GM12878 (cell line): Measurements from ENCODE around the gene LRP8. TPM values are rescaled to one million over a fixed set of nuclear protein-coding genes. Genes with fewer than 3 reads are reported as not detected.
A peak's percentile ranks its signal among the peaks of the same experiment; 100 is the strongest.

Experiments used
- ATAC-seq: fragments of 200-7000 bp; cut with Tn5 transposase; 3 replicates; pipeline ENCODE4 v1.9.1; 2020; ENCODE audit warnings: mild to moderate bottlenecking, moderate library complexity
- BruUV-seq: library from RNA; stranded (reverse); fragments of 400-500 nt; replicated peaks from 2 replicates; lab custom pipeline; 2021; lab: Mats Ljungman, UMichigan
- CTCF ChIA-PET: fragments of 300-600 bp; sonication (Branson Sonifier 250); formaldehyde crosslinking; extraction: SDS; loops from one replicate; lab custom pipeline; 2021; ENCODE audit warnings: inconsistent platforms; lab: Yijun Ruan, JAX
- POLR2A ChIA-PET: fragments of 350-600 bp; formaldehyde crosslinking; extraction: SDS; loops from one replicate; lab custom pipeline; 2021; ENCODE audit warnings: inconsistent platforms; lab: Charles Lee
- RAD21 ChIA-PET: fragments of 300-600 bp; sonication (Branson Sonifier 250); formaldehyde crosslinking; loops from one replicate; lab custom pipeline; 2023; ENCODE audit warnings: antibody characterized with exemption; ENCODE audit not compliant: unreplicated experiment; lab: Charles Lee
- SMC1A ChIA-PET: fragments of 300-600 bp; sonication (Branson Sonifier 250); formaldehyde crosslinking; loops from one replicate; lab custom pipeline; 2023; ENCODE audit not compliant: unreplicated experiment, uncharacterized antibody; lab: Charles Lee
- DNase-seq: peaks from one replicate; pipeline ENCODE4 v3.0.0-alpha.2; 2011; ENCODE audit warnings: low read depth, low spot score
- FAIRE-seq: peaks from 3 replicates; lab custom pipeline; 2011; peaks lifted over from hg19 to GRCh38; lab: Jason Lieb, UNC
- H2AFZ ChIP-seq: 2 replicates; pipeline ENCODE4 v1.6.0; 2011; ENCODE audit warnings: low read depth, low read length, control low read depth; ENCODE audit not compliant: control insufficient read depth
- H3K27ac ChIP-seq: 2 replicates; pipeline ENCODE4 v1.5.1; 2011; ENCODE audit warnings: control low read depth; ENCODE audit not compliant: control insufficient read depth, insufficient read depth
- H3K27me3 ChIP-seq, 2 experiments: replicated peaks in 1 of 2; 2 replicates each; pipeline versions ENCODE4 v1.6.0 to v1.6.1; 2011; ENCODE audit warnings: low read length in 1 of 2; ENCODE audit not compliant: control insufficient read depth in 2 of 2, insufficient read depth in 2 of 2
- H3K36me3 ChIP-seq, 2 experiments: 2 replicates each; pipeline ENCODE4 v1.5.1; 2011; ENCODE audit warnings: low read length in 1 of 2; ENCODE audit not compliant: control insufficient read depth in 2 of 2, insufficient read depth in 2 of 2
- H3K4me1 ChIP-seq: 2 replicates; pipeline ENCODE4 v1.6.1; 2011; ENCODE audit warnings: mild to moderate bottlenecking, low read length, moderate library complexity, mixed read lengths; ENCODE audit not compliant: control insufficient read depth, insufficient read depth
- H3K4me2 ChIP-seq: 2 replicates; pipeline ENCODE4 v1.6.0; 2011; ENCODE audit warnings: control low read depth; ENCODE audit not compliant: control insufficient read depth, insufficient read depth
- H3K4me3 ChIP-seq: fragments of 200-600 bp; sonication (generic); 2 replicates; pipeline ENCODE4 v1.5.1; 2016
- H3K79me2 ChIP-seq: 2 replicates; pipeline ENCODE4 v1.6.0; 2011; ENCODE audit warnings: low read length; ENCODE audit not compliant: control insufficient read depth, insufficient read depth
- H3K9ac ChIP-seq: 2 replicates; pipeline ENCODE4 v1.8.0; 2011; ENCODE audit warnings: low read length, control low read depth, mixed read lengths; ENCODE audit not compliant: control insufficient read depth, insufficient read depth
- H3K9me3 ChIP-seq: replicated peaks from 3 replicates; pipeline ENCODE4 v1.5.1; 2011; ENCODE audit warnings: mild to moderate bottlenecking, low read length; ENCODE audit not compliant: control insufficient read depth, insufficient read depth
- H4K20me1 ChIP-seq: 2 replicates; pipeline ENCODE4 v1.6.0; 2011; ENCODE audit not compliant: control insufficient read depth, insufficient read depth
- BRCA1 ChIP-seq: IDR thresholded peaks from 2 replicates; pipeline ENCODE4 v1.6.1; 2011; ENCODE audit warnings: low read depth, low read length, improper control_type of control experiment
- CBX3 ChIP-seq: fragments of 200-600 bp; sonication (generic); IDR thresholded peaks from 2 replicates; pipeline ENCODE4 v1.6.1; 2016; ENCODE audit warnings: low read depth, borderline replicate concordance
- CBX5 ChIP-seq: sonication (generic); IDR thresholded peaks from 2 replicates; pipeline ENCODE4 v1.6.1; 2016; ENCODE audit warnings: low read depth, moderate library complexity, mild to moderate bottlenecking, inconsistent platforms
- HDGF ChIP-seq: fragments of 450-650 bp; IDR thresholded peaks from 2 replicates; pipeline ENCODE4 v1.6.1; 2016; ENCODE audit warnings: antibody characterized with exemption
- IRF4 ChIP-seq: IDR thresholded peaks from 2 replicates; pipeline ENCODE4 v1.6.1; 2011; ENCODE audit warnings: low read depth, low read length
- JUND ChIP-seq: IDR thresholded peaks from 2 replicates; pipeline ENCODE4 v1.6.1; 2012; ENCODE audit warnings: low read depth, mild to moderate bottlenecking, low read length, improper control_type of control experiment, moderate library complexity
- MXI1 ChIP-seq: fragments of 150-350 bp; IDR thresholded peaks from 2 replicates; pipeline ENCODE4 v1.6.1; 2011; ENCODE audit warnings: low read depth, mild to moderate bottlenecking, inconsistent platforms, low read length, improper control_type of control experiment
- NFXL1 ChIP-seq: fragments of 450-650 bp; IDR thresholded peaks from 2 replicates; pipeline ENCODE4 v1.6.1; 2017; ENCODE audit warnings: antibody characterized with exemption, mild to moderate bottlenecking, borderline replicate concordance
- NR2C1 ChIP-seq: fragments of 450-650 bp; IDR thresholded peaks from 2 replicates; pipeline ENCODE4 v1.6.1; 2017; ENCODE audit warnings: antibody characterized with exemption, mild to moderate bottlenecking, moderate library complexity
- NRF1 ChIP-seq: conservative IDR thresholded peaks from 2 replicates; pipeline ENCODE4 v1.6.1; 2011; ENCODE audit warnings: mild to moderate bottlenecking, low read depth, low read length, improper control_type of control experiment
- POU2F2 ChIP-seq: IDR thresholded peaks from 3 replicates; pipeline ENCODE4 v1.6.1; 2011; ENCODE audit warnings: low read depth, mild to moderate bottlenecking, low read length, borderline replicate concordance
- SIN3A ChIP-seq: IDR thresholded peaks from 2 replicates; pipeline ENCODE4 v1.6.1; 2012; ENCODE audit warnings: low read depth, low read length, improper control_type of control experiment
- SMAD5 ChIP-seq: IDR thresholded peaks from 2 replicates; pipeline ENCODE4 v1.6.1; 2016; ENCODE audit warnings: antibody characterized with exemption, low read depth
- SPI1 ChIP-seq: IDR thresholded peaks from 2 replicates; pipeline ENCODE4 v1.6.1; 2011; ENCODE audit warnings: low read depth, mild to moderate bottlenecking, low read length, moderate library complexity, borderline replicate concordance; ENCODE audit not compliant: insufficient read depth
- SREBF1 ChIP-seq: IDR thresholded peaks from 2 replicates; pipeline ENCODE4 v1.6.1; 2012; ENCODE audit warnings: mild to moderate bottlenecking, low read length
- WGBS: methylation state at CpG from one replicate; pipeline ENCODE4 v1.1.6; 2016; ENCODE audit warnings: low lambda C conversion rate; ENCODE audit not compliant: insufficient replicate concordance, insufficient coverage; ENCODE audit errors: missing lambda C conversion rate; 5-methylcytosine and 5-hydroxymethylcytosine counted together
- in situ Hi-C: fragments of 300-500 bp; cut with MboI; formaldehyde crosslinking; loops from 9 replicates; pipeline ENCODE4 v1.14.3; 2018; ENCODE audit warnings: mixed read lengths
- intact Hi-C: fragments of 100-400 bp; cut with micrococcal nuclease; formaldehyde crosslinking; loops from one replicate; pipeline ENCODE4 v1.14.2; 2022; ENCODE audit not compliant: unreplicated experiment
- polyA plus RNA-seq, 11 experiments: library from polyadenylated mRNA; depleted of rRNA in 4 of 11; unstranded in 6 of 11; stranded (reverse) in 5 of 11; fragments of >200 nt; fragmentation: Nextera tagmentation in 4 of 11; fragmentation: Illumina TruSeq in 1 of 11; extraction: Ambion mirVana in 4 of 11; extraction: Trizol in 1 of 11; gene quantifications; 1 replicate in 1 of 11; 2 replicates in 10 of 11; pipeline versions ENCODE4 v1.2.1 to v1.2.3, GENCODE V29; 2011 to 2016; ENCODE audit warnings: inconsistent platforms in 2 of 11, missing spikeins in 2 of 11, low read depth in 1 of 11
- total RNA-seq, 4 experiments: library from RNA; depleted of rRNA in 3 of 4; stranded (reverse); fragments of >200 nt in 3 of 4; fragmentation: Illumina TruSeq in 1 of 4; extraction: Trizol in 1 of 4; gene quantifications; 2 replicates each; pipeline versions ENCODE4 v1.2.1 to v1.2.3, GENCODE V29; 2013 to 2021
- TF ChIP-seq, protein P1 (sequence below): fragments of 450-650 bp; IDR thresholded peaks from 2 replicates; pipeline ENCODE4 v1.6.1; 2017; ENCODE audit warnings: antibody characterized with exemption, mild to moderate bottlenecking, moderate library complexity
- TF ChIP-seq, protein P2 (sequence below): fragments of 450-650 bp; IDR thresholded peaks from 2 replicates; pipeline ENCODE4 v1.6.1; 2017; ENCODE audit warnings: low read depth, mild to moderate bottlenecking, moderate library complexity

LRP8 gene
- total and polyA plus RNA-seq, 10 of the 15 experiments (the other 5 are each of a cell fraction or from before 2014, with no cell fraction given), result 2.8 to 40.5 (median 22.3) TPM

DNA sequence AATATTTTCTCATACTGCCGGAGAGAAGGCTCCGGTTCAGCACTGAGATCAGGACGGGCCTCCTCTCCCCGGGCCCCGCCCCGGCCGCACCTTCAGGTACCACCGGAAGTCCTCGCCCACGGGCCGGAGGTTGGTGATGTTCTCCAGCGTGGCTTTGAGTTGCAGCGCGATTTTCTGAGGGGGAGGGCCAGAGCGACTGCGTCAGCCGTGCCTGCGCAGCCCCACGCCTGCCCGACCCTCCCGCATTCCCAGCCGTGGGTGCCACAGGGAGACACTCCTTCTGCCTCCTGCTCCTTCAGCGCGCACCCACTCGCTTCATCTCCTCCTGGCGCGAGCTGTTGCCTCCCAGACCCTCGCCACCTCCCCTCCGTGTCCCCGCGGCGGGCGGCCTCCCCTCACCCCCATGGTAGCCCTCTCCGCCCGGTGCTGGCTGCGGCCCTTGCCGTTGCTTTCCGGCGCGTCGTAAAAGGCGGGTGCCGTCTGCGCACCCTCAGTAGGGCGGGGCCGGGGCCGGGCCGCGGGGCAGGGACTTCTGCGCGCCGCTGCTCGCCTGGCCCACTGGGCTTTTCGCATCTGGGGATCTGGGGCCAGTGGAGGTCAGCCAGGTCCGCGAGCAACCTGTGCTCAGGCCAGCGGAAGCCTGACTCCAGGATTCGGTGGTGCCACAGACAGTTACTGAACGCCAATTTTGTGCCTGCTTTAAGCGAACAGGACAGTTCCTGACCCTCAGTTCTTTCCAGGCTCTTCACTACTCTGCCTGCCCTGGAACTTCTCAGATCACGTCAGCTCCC, 107.5 kb downstream of the LRP8 start, which contains the start of gene CZIB (continued):
- TF ChIP-seq BRCA1 (0 out of 2 replicates have a peak, but pooled peaks have one; percentile 5), SIN3A (no peak; the same call in 1 of the 2 replicates), HDGF (peak; percentile 97), MXI1 (no peak), POU2F2 (peak; percentile 63; the same call in 2 of the 3 replicates), IRF4 (peak; percentile 65; the same call in 1 of the 2 replicates), NFXL1 (no peak), CBX5 (no peak), NRF1 (peak; percentile 46), JUND (no peak)

DNA sequence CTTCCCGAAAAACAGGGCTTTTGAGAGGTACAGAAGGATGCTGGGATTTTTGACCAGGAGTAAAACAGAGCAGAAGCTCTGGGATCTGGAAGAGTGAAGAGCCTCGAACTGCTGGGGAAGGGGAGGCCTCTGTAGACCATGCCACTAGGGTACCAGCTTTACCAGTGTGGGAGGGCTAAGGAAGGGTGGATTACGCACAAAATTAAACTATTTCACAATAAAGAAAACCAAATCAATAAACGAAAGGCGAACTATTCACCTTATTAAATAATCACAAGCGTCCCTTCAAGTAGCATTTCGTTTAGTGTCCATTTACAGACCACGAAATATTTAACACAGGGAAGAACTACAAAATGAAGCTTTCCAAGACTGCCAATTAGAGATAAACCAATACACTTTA, 108.2 kb downstream of the LRP8 start:
- ChIA-PET SMC1A (interaction anchor here (0.7 to 1.2 kb wide), 5 partner anchors 16 to 175 kb away, joined by 3 to 4 read pairs (median 3); no protein-coding TSS in a partner anchor), POLR2A (interaction anchor here (0.5 to 1.5 kb wide), 6 partner anchors 18 to 894 kb away, joined by 3 to 6 read pairs (median 4); no protein-coding TSS in a partner anchor), RAD21 (interaction anchor here (1.1 kb wide), 1 partner anchor 18 kb away, joined by 3 read pairs; the partner anchor contains the start of gene MAGOH), CTCF (interaction anchor here (1.1 to 1.5 kb wide), 3 partner anchors 16 to 20 kb away, joined by 3 read pairs; no protein-coding TSS in a partner anchor)
- FAIRE-seq, result no peak
- peak overlapping the region; percentile 97 for H2AFZ ChIP-seq
- no peak for ATAC-seq
- intact Hi-C loops (loop anchor here (1.0 to 2.0 kb wide), 2 partner anchors 19 to 23 kb away; partner anchors contain the start of genes CPT2 and MAGOH), in situ Hi-C loops (no loop called here)
- WGBS, result 20% methylated on average over 8 of the region's 8 CpGs
- TSS peak; percentile 83 for BruUV-seq
- peaks cover 8% of the 10 kb centered on the region for H3K79me2 ChIP-seq
- H3K9me3 ChIP-seq, result no peaks in the 10 kb centered on the region
- DNase-seq, result no peak
- H3K9ac ChIP-seq, result peak overlapping the region; percentile 89
- peak overlapping the region; percentile 95 for H3K27ac ChIP-seq
- peaks cover under 1 to 2% of the 10 kb centered on the region in 2 experiments; a peak in 2 of 4 replicates for H3K36me3 ChIP-seq
- H3K4me2 ChIP-seq, result peak overlapping the region; percentile 91
- no peaks in the 10 kb centered on the region for H4K20me1 ChIP-seq
- no peaks in the 10 kb centered on the region for H3K27me3 ChIP-seq
- peak overlapping the region; percentile 80 for H3K4me3 ChIP-seq
- H3K4me1 ChIP-seq, result 0 out of 2 replicates have a peak, but pooled peaks cover 4% of the 10 kb centered on the region
- TF ChIP-seq SREBF1 (no peak), SPI1 (no peak), NRF1 (no peak), CBX3 (no peak), NR2C1 (no peak), SMAD5 (no peak)
- TF ChIP-seq, protein P1, sequence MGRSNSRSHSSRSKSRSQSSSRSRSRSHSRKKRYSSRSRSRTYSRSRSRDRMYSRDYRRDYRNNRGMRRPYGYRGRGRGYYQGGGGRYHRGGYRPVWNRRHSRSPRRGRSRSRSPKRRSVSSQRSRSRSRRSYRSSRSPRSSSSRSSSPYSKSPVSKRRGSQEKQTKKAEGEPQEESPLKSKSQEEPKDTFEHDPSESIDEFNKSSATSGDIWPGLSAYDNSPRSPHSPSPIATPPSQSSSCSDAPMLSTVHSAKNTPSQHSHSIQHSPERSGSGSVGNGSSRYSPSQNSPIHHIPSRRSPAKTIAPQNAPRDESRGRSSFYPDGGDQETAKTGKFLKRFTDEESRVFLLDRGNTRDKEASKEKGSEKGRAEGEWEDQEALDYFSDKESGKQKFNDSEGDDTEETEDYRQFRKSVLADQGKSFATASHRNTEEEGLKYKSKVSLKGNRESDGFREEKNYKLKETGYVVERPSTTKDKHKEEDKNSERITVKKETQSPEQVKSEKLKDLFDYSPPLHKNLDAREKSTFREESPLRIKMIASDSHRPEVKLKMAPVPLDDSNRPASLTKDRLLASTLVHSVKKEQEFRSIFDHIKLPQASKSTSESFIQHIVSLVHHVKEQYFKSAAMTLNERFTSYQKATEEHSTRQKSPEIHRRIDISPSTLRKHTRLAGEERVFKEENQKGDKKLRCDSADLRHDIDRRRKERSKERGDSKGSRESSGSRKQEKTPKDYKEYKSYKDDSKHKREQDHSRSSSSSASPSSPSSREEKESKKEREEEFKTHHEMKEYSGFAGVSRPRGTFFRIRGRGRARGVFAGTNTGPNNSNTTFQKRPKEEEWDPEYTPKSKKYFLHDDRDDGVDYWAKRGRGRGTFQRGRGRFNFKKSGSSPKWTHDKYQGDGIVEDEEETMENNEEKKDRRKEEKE, result no peak
- TF ChIP-seq, protein P2, sequence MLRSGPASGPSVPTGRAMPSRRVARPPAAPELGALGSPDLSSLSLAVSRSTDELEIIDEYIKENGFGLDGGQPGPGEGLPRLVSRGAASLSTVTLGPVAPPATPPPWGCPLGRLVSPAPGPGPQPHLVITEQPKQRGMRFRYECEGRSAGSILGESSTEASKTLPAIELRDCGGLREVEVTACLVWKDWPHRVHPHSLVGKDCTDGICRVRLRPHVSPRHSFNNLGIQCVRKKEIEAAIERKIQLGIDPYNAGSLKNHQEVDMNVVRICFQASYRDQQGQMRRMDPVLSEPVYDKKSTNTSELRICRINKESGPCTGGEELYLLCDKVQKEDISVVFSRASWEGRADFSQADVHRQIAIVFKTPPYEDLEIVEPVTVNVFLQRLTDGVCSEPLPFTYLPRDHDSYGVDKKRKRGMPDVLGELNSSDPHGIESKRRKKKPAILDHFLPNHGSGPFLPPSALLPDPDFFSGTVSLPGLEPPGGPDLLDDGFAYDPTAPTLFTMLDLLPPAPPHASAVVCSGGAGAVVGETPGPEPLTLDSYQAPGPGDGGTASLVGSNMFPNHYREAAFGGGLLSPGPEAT, result no peak
